Omental fat pad (tissue), 4 donors: ENCODE results near the gene DOLPP1. TPM values are rescaled to one million over a fixed set of nuclear protein-coding genes. Genes with fewer than 3 reads are reported as not detected.
"Not testable (repeated sequence)": the region's sequence is repeated elsewhere in the genome, so short reads cannot be mapped to it uniquely, and the experiment has no call there.

ENCODE experiments used
- ATAC-seq: fragments of 150-250 bp; one replicate; pipeline ENCODE4 v1.9.1; 2016; ENCODE audit warnings: mild to moderate bottlenecking, moderate library complexity; ENCODE audit not compliant: low FRiP score
- DNase-seq: peaks from one replicate; pipeline ENCODE4 v3.0.0-alpha.2; 2019; ENCODE audit warnings: low spot score
- CTCF ChIP-seq, 3 donors: fragments of 450-650 bp; IDR thresholded peaks; one replicate each; pipeline ENCODE4 v1.5.1; 2016 to 2017; ENCODE audit warnings: antibody characterized with exemption in 3 of 3, mild to moderate bottlenecking in 3 of 3, moderate library complexity in 2 of 3
- total RNA-seq, 4 donors: library from RNA; depleted of rRNA; stranded (reverse); fragments of >200 nt; gene quantifications; one replicate each; pipeline ENCODE4 v1.1.0, GENCODE V29; 2016

DOLPP1 gene
- total RNA-seq, 4 donors from 2014 or later = 4.8 to 7.2 (median 6.6) TPM

- ATAC-seq (no peak), DNase-seq (no peak)
- no peak for TF ChIP-seq CTCF (IDR thresholded peaks at IDR 0.05)
Observed at GRCh38 chr9:129125478-129125877, 44.6 kb downstream of the DOLPP1 start.

DNA sequence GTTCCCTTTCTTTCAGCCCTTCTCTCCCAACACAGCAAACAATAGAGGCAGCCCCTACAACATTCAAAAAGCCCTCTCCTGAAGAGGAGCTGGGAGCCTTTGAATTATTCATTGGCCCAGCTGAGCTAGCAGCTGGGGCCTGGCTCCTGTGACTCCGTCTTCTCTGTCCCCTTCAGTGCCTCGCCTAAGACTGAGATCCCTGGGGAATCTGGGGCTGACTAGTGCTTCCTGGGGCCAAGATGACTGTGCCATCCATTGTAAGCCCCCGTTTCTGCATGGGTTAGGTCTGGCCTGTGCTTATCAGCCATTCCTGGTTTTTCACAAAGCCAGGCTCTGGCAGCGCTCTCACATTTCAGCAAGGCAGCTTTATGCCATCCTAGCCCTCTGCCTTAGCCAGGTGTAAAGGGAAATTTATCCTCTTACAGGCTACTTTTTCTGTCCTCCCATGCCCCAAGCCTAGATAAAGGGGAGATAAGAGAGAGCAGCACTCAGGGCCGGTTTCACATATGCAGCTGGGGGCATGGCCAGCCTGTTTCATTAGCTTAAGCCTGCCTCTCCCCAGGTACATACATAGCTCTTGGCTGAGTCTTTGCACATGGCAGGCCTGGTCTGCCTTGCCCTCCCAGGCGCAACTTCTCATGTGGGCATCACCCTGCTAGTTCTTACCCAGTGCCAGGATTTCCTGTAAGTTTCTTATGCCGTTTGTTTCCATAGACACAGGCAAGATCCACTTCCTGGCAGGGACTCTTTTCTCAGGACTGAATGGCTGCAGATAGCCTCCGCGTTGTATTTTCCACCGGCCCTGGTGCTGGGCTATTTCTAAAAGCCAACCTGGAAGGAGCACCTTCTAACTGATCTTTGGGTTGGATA lies 46.1 kb downstream of the DOLPP1 start:
- DNase-seq (no peak), ATAC-seq (no peak)
- TF ChIP-seq CTCF (IDR thresholded peaks at IDR 0.05) = no peak

- DNase-seq (no peak), ATAC-seq (no peak)
- TF ChIP-seq CTCF (IDR thresholded peaks at IDR 0.05) = no peak
Observed at GRCh38 chr9:129128689-129129088, 47.8 kb downstream of the DOLPP1 start.

- DNase-seq, ATAC-seq: not testable (repeated sequence)
Observed at GRCh38 chr9:129130271-129130670, 49.4 kb downstream of the DOLPP1 start.

DNA sequence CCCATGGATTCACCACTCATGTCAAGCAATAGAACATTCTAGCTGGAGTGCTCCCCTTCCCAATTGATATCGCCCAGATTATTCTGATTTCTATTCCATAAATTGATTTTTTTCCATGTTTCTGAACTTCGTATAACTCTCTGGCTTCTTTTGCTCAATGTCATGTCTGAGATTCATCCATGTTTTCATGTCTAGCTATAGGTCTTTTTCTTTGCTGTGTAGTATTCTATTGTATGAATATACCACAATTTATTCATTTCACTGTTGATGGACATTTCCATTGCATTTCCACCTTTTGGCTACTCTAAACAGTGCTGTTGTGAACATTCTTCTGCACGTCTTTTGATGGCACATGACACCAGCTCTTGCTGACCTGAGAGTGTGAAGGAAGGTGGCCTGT lies 49.9 kb downstream of the DOLPP1 start:
- DNase-seq = no peak
- no peak for TF ChIP-seq CTCF (IDR thresholded peaks at IDR 0.05)

DNA sequence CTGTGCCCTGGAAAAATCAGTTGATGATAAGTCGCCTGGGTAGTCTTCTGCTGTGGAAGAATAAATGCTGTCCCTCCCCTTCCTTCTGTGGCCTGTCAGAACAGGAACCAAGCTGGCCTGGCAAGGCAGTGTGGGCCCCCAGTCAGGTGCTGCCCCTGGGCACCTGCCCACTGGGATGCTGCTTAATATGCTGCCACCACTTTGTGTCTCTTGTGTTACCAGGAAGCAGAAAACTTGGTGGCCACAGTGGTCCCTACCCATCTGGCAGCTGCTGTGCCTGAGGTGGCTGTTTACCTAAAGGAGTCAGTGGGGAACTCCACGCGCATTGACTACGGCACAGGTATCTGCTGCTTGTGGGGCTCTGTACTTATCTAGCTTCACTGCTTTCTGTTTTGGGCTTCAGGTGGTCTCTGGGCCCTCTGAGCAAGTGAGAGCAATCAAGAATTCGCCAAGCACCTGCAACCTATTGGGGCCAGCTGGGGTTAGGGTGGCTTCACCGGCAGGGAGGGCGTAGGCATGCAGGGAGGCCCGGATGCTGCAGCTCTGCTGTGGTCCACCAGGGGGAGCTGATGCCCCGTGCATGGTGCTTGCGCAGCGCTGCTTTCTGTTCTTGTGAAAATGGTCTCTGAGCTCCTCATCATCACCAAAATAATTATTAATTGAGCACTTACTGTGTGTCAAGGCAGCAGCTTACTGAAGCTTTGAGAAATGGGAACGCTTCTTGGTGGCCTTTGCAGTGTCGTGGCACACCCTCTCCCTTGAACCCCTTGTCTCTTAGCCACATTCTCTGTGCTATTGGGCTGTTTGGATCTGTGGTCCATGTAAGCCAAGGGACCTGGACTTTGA lies 50.6 kb downstream of the DOLPP1 start:
- ATAC-seq = peak; percentile 83
- DNase-seq = peak; percentile 69
- TF ChIP-seq CTCF (IDR thresholded peaks at IDR 0.05) = peak in 2 of 3 donors; percentile 58 to 98

More for the DNA sequence above, 49.9 kb downstream of the DOLPP1 start:
- no peak for ATAC-seq

DNA sequence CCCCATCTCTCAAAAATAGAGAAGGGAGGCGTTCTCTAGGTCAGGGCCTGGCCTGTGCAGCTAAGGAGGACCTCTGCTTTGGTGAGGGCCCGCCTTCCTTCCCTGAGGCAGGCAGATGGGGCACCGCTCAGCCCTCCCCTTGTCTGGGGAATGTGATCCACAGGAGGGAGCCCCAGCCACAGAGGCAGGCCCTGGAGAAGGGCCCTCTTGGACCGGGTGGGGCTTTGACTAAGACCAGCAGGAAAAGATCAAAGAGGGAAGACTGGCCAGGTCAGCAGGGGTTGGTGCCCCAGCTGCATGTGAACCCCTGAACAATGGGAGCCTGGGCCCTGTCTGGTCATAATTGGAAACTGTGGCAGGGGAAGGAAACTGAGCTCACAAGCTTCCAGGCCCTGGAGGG lies 52.2 kb downstream of the DOLPP1 start:
- no peak for DNase-seq
- ATAC-seq = no peak

More for the DNA sequence above, 52.2 kb downstream of the DOLPP1 start:
- no peak for TF ChIP-seq CTCF (IDR thresholded peaks at IDR 0.05)
